Fibroblast of mammary gland (primary cell): ENCODE data around the gene XPO5.
"Not testable (repeated sequence)": the region's sequence is repeated elsewhere in the genome, so short reads cannot be mapped to it uniquely, and the experiment has no call there.

Source experiments
- DNase-seq: peaks from one replicate; pipeline ENCODE4 v3.0.0-alpha.2; 2010; ENCODE audit warnings: low read depth
- H3K4me3 ChIP-seq: 2 replicates; pipeline ENCODE4 v1.5.1; 2011; ENCODE audit warnings: low read depth, mild to moderate bottlenecking, low read length, moderate library complexity; ENCODE audit not compliant: control insufficient read depth
- CTCF ChIP-seq: conservative IDR thresholded peaks from 2 replicates; pipeline ENCODE4 v1.5.1; 2011; ENCODE audit warnings: low read depth, low read length, inconsistent platforms; ENCODE audit not compliant: control insufficient read depth, insufficient read depth

Gene XPO5

GRCh38 chr6:43540507-43540906 lies 35.3 kb downstream of the XPO5 start:
- no peak for TF ChIP-seq CTCF
- DNase-seq: no peak
- no peak overlapping the region for H3K4me3 ChIP-seq

GRCh38 chr6:43539409-43539808 lies 36.4 kb downstream of the XPO5 start:
- not testable (repeated sequence) for DNase-seq, H3K4me3 ChIP-seq

GRCh38 chr6:43538986-43539385 lies 36.9 kb downstream of the XPO5 start:
- not testable (repeated sequence) for DNase-seq, H3K4me3 ChIP-seq

GRCh38 chr6:43532201-43532600 lies 43.6 kb downstream of the XPO5 start:
- TF ChIP-seq CTCF: no peak
- no peak overlapping the region for H3K4me3 ChIP-seq
- DNase-seq: no peak

- no peak for TF ChIP-seq CTCF
- H3K4me3 ChIP-seq: no peak overlapping the region
- no peak for DNase-seq
These were observed 51.3 kb downstream of the XPO5 start for GRCh38 chr6:43524483-43524961.

GRCh38 chr6:43523284-43523683 lies 52.6 kb downstream of the XPO5 start:
- no peak overlapping the region for H3K4me3 ChIP-seq
- TF ChIP-seq CTCF: no peak
- no peak for DNase-seq

GRCh38 chr6:43522547-43523261 lies 53.1 kb downstream of the XPO5 start:
- no peak for TF ChIP-seq CTCF
- H3K4me3 ChIP-seq: no peak overlapping the region
- DNase-seq: no peak

GRCh38 chr6:43521836-43522235 lies 54.0 kb downstream of the XPO5 start:
- no peak overlapping the region for H3K4me3 ChIP-seq
- DNase-seq: no peak
- TF ChIP-seq CTCF: no peak
